HFF-Myc (cell line): ENCODE data around the gene HNF1A.

Experiments
- DNase-seq: peaks from one replicate; pipeline ENCODE4 v3.0.0-alpha.2; 2011; ENCODE audit warnings: low read depth; ENCODE audit errors: extremely low read depth
- H3K4me3 ChIP-seq: replicated peaks from 2 replicates; pipeline ENCODE4 v1.5.1; 2011; ENCODE audit warnings: low read depth, mild to moderate bottlenecking, control low read depth, low read length
- TF ChIP-seq, protein P1 (sequence below): IDR thresholded peaks from 2 replicates; pipeline ENCODE4 v1.5.1; 2012; ENCODE audit warnings: mild to moderate bottlenecking, low read depth, low read length, control low read depth; ENCODE audit errors: missing control alignments

The HNF1A gene

DNA sequence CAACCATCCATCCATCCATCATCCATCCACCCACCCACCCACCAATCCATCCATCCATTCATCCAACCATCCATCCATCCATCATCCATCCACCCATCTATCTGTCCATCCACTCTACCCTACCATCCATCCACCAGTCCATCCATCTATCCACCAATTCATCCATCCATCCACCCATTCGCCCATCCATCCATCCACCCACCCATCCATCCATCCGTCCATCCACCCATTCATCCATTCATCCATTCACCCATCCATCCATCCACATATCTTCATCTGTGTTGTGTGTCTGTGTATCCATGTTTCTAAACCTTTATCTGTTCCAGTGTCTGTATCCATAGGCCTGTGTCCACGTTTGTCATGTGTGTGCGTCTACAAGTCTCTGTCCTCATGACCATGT is 9.9 kb downstream of the HNF1A start:
- no peak for DNase-seq
- no peak overlapping the region for H3K4me3 ChIP-seq
- TF ChIP-seq, protein P1, sequence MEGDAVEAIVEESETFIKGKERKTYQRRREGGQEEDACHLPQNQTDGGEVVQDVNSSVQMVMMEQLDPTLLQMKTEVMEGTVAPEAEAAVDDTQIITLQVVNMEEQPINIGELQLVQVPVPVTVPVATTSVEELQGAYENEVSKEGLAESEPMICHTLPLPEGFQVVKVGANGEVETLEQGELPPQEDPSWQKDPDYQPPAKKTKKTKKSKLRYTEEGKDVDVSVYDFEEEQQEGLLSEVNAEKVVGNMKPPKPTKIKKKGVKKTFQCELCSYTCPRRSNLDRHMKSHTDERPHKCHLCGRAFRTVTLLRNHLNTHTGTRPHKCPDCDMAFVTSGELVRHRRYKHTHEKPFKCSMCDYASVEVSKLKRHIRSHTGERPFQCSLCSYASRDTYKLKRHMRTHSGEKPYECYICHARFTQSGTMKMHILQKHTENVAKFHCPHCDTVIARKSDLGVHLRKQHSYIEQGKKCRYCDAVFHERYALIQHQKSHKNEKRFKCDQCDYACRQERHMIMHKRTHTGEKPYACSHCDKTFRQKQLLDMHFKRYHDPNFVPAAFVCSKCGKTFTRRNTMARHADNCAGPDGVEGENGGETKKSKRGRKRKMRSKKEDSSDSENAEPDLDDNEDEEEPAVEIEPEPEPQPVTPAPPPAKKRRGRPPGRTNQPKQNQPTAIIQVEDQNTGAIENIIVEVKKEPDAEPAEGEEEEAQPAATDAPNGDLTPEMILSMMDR = no peak

DNA sequence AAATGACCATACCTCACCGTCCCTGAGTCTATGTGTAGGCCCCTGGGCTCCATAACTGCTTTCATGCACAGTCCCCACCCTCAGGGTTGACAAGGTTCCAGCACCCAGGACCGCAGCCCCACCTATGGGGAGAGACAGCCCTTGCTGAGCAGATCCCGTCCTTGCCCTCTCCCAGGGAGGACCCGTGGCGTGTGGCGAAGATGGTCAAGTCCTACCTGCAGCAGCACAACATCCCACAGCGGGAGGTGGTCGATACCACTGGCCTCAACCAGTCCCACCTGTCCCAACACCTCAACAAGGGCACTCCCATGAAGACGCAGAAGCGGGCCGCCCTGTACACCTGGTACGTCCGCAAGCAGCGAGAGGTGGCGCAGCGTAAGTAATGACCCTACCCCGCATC is 10.3 kb downstream of the HNF1A start:
- TF ChIP-seq, protein P1 = no peak
- DNase-seq = no peak
- H3K4me3 ChIP-seq = no peak overlapping the region

DNA sequence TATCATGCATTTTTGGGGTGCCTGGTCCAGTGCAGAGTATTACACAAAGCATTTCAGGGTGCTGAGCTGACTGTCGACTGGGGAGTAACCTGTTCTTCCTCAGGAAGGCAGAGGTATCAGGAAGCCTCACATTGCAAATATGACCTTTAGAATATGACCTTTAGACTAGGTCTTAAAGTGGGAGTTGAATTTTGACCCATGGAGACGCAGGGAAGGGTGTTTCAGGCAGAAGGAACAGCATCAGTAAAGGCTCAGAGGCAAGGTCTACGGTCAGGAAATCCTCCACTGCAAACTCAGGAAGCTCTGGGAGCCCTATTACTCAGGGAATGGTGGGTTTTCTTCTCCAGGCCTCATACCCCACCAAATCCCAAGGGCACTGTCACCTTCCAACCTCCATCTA is 11.3 kb downstream of the HNF1A start:
- DNase-seq = no peak
- H3K4me3 ChIP-seq = no peak overlapping the region

DNA sequence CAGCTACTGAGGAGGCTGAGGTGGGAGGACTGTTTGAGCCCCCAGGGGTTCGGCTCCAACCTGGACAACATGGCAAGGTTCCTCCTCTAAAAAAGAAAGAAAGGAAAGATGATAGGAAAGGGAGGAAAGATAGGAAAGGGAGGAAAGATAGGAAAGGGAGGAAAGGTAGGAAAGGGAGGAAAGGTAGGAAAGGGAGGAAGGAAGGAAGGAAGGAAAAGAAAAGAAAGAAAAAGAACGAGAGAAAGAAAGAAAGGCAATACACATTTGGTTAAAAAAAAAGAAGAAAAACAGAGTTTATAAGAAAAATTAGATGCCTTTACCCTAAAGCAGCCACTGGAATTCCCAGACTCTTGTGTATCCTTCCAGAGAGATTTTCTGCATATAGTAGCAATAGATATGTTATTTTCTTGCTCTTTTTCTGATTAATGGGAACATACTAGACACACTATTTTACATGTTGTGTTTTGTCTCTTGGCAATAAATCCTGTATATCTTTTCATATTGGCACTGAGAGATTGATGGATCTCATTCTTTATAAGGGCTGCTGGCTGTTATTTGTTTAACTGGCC is 12.2 kb downstream of the HNF1A start:
- TF ChIP-seq, protein P1 = no peak

More for the DNA sequence above, 11.3 kb downstream of the HNF1A start:
- TF ChIP-seq, protein P1 = no peak

DNA sequence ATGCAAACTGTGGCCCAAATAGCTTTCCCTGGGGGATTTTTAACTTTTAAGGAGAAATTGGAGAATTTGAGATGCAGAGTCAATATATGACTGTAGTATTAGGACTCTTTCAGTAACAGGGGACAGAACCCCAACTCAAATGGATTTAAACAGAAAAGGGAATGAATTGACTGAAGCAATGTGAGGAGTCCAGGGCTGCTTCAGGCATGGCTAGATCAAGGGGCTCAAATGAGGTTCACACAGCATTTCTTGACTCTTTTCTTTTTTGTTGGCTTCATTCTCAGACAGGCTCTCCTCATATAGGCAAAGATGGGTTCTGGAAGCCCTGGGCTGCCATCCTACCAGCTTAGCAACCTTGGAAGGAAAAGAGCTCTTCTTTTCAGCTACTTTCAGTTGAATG is 13.6 kb downstream of the HNF1A start:
- DNase-seq = no peak
- TF ChIP-seq, protein P1 = no peak

More for the DNA sequence above, 12.2 kb downstream of the HNF1A start:
- H3K4me3 ChIP-seq = no peak overlapping the region
- DNase-seq = no peak

DNA sequence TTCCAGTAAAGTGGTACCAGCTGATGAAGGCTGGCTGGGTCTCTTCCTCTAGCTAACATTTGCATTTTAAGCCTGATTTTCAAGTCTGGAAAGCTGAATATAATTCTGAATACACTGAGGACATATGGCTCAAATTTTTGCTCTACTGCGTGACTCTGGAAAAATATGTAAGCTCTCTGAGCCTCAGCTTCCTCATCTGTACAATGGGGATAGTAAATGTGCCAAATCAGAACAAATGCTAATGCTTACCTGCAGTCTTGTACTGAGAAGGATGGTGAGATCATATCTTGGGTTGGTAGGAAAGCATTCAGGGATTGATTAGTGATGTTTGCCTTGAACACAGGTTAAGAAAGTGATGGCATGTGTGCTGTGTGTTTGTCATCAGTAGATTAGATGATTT is 14.6 kb downstream of the HNF1A start:
- TF ChIP-seq, protein P1 = no peak
- no peak overlapping the region for H3K4me3 ChIP-seq
- no peak for DNase-seq

More for the DNA sequence above, 13.6 kb downstream of the HNF1A start:
- no peak overlapping the region for H3K4me3 ChIP-seq

DNA sequence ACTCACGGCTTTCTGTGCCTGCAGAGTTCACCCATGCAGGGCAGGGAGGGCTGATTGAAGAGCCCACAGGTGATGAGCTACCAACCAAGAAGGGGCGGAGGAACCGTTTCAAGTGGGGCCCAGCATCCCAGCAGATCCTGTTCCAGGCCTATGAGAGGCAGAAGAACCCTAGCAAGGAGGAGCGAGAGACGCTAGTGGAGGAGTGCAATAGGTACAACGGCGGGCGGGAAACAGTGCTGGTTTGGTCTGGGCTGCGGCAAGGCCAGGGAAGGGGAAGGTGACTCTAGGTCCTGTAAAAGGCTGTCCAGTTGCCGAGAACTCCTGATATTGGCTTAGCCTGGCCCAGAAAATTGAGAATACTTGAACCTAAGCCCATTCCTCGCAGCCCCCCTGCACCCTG is 15.2 kb downstream of the HNF1A start:
- no peak for DNase-seq
- H3K4me3 ChIP-seq = no peak overlapping the region
- TF ChIP-seq, protein P1 = no peak
